Suppressor macrophage treated with lipopolysaccharide for 4 hours (primary cell): ENCODE results near the gene SNX7.

Experiments used
- DNase-seq: peaks from one replicate; pipeline ENCODE4 v3.0.0-alpha.2; 2020

The SNX7 gene

GRCh38 chr1:98698625-98699024 is 37.1 kb downstream of the SNX7 start:
- no peak for DNase-seq

DNA sequence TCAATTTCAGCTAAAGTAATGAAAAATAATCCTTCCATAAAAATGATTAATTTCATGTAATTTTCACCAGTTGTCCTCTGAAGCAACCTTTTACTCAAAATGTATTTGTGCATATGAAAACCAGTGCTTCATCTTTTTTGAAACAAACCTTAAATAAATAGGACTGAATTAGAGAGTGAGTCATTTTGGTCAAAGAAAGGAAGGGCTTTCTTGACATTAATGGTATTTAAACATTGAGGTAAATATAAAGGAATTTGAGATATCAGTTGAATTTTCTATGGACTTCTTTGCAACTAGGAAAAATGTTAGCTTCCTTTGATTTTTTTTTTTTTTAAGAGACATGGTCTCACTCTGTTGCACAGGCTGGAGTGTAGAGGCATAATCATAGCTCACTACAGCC is 38.7 kb downstream of the SNX7 start:
- DNase-seq = no peak

DNA sequence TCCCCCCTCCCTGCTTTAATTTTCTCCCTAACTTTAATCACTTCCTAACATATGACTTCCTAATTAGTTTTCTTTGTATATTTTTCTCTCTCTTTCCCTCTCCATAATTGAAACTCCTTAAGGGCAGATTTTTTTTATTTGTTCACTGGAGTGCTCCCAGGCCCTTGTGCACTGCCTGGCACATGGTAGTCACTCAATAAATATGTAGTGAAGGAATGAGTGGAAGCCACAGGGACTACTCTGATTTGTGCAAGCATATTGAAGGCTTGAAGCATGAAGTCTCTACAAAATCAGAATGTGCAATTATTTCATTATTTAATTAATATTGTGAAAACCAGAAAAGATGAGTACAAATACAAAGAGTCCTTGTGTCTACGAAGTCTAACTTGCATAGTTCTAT is 41.5 kb downstream of the SNX7 start:
- no peak for DNase-seq

GRCh38 chr1:98704474-98704873 is 43.0 kb downstream of the SNX7 start:
- no peak for DNase-seq

DNA sequence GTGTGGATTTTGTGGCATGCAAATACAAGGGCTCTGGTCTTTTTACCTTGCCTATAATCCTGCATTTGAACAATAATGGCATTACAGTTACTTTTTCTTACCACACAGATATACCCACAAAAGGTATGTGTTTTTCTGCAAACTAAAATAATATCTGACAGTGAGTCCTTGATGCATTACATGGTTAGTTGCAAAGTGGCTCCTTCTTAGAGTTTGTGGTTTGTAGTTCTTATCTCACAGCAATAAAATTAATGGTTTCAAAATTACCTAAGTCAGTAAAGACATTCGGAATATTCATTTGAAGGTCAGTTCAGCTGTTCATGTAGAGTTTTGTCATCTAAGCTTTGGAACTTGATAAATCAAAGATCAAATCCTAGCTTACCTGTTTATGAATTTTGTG is 43.5 kb downstream of the SNX7 start:
- no peak for DNase-seq

GRCh38 chr1:98705591-98705990 is 44.1 kb downstream of the SNX7 start:
- no peak for DNase-seq

- no peak for DNase-seq
These were observed 44.8 kb downstream of the SNX7 start for GRCh38 chr1:98706173-98706843.

- no peak for DNase-seq
These were observed 46.0 kb downstream of the SNX7 start for GRCh38 chr1:98707556-98707955.

- no peak for DNase-seq
These were observed 48.4 kb downstream of the SNX7 start for GRCh38 chr1:98709906-98710305.

DNA sequence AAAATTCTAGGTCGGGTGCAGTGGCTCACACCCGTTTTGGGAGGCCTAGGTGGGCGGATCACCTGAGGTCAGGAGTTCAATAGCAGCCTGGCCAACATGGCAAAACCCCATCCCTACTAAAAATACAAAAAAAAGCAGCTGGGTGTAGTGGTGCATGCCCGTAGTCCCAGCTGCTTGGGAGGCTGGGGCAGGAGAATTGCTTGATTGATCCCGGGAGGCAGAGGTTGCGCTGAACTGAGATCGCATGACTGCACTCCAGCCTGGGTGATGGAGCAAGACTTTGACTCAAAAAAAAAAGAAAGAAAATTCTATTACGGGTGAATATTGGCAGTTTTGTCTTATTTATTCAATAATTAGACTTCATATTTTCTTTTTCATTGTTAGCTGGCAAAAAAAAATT is 62.1 kb downstream of the SNX7 start:
- DNase-seq = no peak

- no peak for DNase-seq
These were observed 71.7 kb downstream of the SNX7 start for GRCh38 chr1:98732985-98733781.

DNA sequence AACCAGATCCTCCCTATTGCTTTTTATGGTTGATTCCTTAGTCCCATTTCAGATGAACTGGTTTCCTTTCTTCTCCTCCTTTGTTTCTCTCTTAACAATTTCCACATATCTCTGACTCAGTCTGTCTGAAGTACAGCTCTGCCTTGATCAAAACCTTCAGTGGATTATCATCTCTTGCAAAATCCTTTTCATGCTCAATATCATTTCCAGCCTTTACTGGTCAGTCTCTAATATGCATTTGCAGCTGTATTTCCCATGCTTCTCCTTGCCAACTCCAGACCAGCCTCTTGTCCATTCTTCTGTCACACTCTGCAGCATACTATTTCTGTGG is 72.2 kb downstream of the SNX7 start:
- no peak for DNase-seq

DNA sequence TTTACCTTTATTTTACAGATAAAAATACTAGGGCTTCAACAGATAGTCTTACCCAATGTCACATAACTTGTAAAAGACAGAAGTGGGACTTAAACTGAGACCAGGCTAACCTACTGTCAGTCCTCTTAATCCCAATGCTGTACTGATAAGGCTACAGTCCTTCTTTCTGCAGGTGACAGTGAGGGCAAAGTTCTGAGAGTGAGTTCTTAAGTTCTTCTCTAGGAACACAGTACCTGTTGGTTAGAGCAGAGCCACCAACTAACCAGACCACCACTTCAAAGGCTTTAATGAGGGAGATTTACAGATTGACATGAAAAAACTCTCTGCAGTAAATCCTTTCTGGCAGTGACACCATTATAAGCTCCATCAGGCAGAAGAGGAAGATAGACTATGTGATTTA is 74.2 kb downstream of the SNX7 start:
- no peak for DNase-seq

DNA sequence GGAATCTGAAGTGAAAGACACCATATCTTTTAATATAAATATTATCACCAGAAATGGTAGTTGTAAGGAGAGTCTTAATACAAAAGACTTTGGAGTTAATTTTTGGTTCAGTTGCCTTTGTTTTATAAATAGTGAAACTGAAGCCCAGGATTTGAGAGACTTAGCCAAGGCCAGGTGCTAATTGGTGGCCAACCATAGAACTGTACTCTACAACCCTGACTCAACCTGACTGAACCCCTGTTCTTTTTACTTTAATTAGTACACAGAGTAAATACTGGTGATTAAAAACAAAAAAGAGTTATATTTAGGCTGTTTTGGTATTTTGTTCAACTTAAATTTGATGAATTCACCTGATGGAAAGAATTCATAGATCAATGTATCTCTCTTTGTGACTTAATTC is 76.3 kb downstream of the SNX7 start:
- no peak for DNase-seq

- no peak for DNase-seq
These were observed 78.2 kb downstream of the SNX7 start for GRCh38 chr1:98739762-98740161.

GRCh38 chr1:98741164-98741563 is 79.6 kb downstream of the SNX7 start:
- no peak for DNase-seq

- peak; percentile 44 for DNase-seq
These were observed 87.7 kb downstream of the SNX7 start for GRCh38 chr1:98749152-98749756.

GRCh38 chr1:98754176-98754575 is 92.7 kb downstream of the SNX7 start:
- DNase-seq = no peak

GRCh38 chr1:98761219-98761865 is 99.8 kb downstream of the SNX7 start:
- DNase-seq = peak; percentile 32

GRCh38 chr1:98763488-98764150 is 102.1 kb downstream of the SNX7 start:
- peak; percentile 46 for DNase-seq

GRCh38 chr1:98764485-98764884 is 103.0 kb downstream of the SNX7 start:
- no peak for DNase-seq

GRCh38 chr1:98766255-98766654 is 104.7 kb downstream of the SNX7 start:
- DNase-seq = peak; percentile 77

- no peak for DNase-seq
These were observed 107.6 kb downstream of the SNX7 start for GRCh38 chr1:98769162-98769561.
